Keratinocyte (primary cell): ENCODE measurements around the gene ERC2. TPM values are rescaled to one million over a fixed set of nuclear protein-coding genes. Genes with fewer than 3 reads are reported as not detected.

Experiments
- DNase-seq: peaks from one replicate; pipeline ENCODE4 v3.0.0-alpha.2; 2011; ENCODE audit warnings: low read depth, missing footprints, low spot score
- FAIRE-seq: peaks from 2 replicates; lab custom pipeline; 2011; peaks lifted over from hg19 to GRCh38; lab: Jason Lieb, UNC
- H2AFZ ChIP-seq: 2 replicates; pipeline ENCODE4 v1.6.0; 2012; ENCODE audit warnings: low read length, control low read depth, inconsistent platforms; ENCODE audit not compliant: control insufficient read depth
- H3K27ac ChIP-seq: 2 replicates; pipeline ENCODE4 v1.5.1; 2011; ENCODE audit warnings: low read length; ENCODE audit not compliant: control insufficient read depth, insufficient read depth
- H3K27me3 ChIP-seq: 3 replicates; pipeline ENCODE4 v1.6.0; 2011; ENCODE audit warnings: low read length; ENCODE audit not compliant: control insufficient read depth, insufficient read depth; ENCODE audit errors: extremely low read depth
- H3K36me3 ChIP-seq, 2 experiments: 2 replicates in 1 of 2; 3 replicates in 1 of 2; pipeline ENCODE4 v1.5.1; 2011; ENCODE audit warnings: low read length in 2 of 2, mild to moderate bottlenecking in 1 of 2; ENCODE audit not compliant: control insufficient read depth in 2 of 2, insufficient read depth in 2 of 2; ENCODE audit errors: extremely low read depth in 1 of 2
- H3K4me1 ChIP-seq: 3 replicates; pipeline ENCODE4 v1.5.1; 2011; ENCODE audit warnings: low read length; ENCODE audit not compliant: control insufficient read depth, insufficient read depth; ENCODE audit errors: extremely low read depth
- H3K4me2 ChIP-seq: 3 replicates; pipeline ENCODE4 v1.6.0; 2011; ENCODE audit warnings: low read depth, low read length; ENCODE audit not compliant: control insufficient read depth, insufficient read depth; ENCODE audit errors: extremely low read depth
- H3K4me3 ChIP-seq, 3 experiments: fragments of 200-600 bp in 1 of 3; sonication (generic) in 1 of 3; 2 replicates in 2 of 3; 3 replicates in 1 of 3; pipeline ENCODE4 v1.5.1; 2011 to 2016; ENCODE audit warnings: low read length in 3 of 3, mild to moderate bottlenecking in 3 of 3, control low read depth in 2 of 3, inconsistent platforms in 1 of 3, low read depth in 1 of 3, mixed read lengths in 1 of 3, mixed run types in 1 of 3, moderate library complexity in 1 of 3; ENCODE audit not compliant: control insufficient read depth in 2 of 3, insufficient read depth in 2 of 3; ENCODE audit errors: extremely low read depth in 1 of 3
- H3K79me2 ChIP-seq: 2 replicates; pipeline ENCODE4 v1.6.0; 2012; ENCODE audit warnings: low read length; ENCODE audit not compliant: control insufficient read depth, insufficient read depth
- H3K9ac ChIP-seq: 3 replicates; pipeline ENCODE4 v1.6.0; 2011; ENCODE audit warnings: low read length; ENCODE audit not compliant: control insufficient read depth, insufficient read depth; ENCODE audit errors: extremely low read depth
- H3K9me1 ChIP-seq: 3 replicates; pipeline ENCODE4 v1.6.0; 2011; ENCODE audit warnings: low read length; ENCODE audit not compliant: control insufficient read depth, insufficient read depth; ENCODE audit errors: extremely low read depth
- H3K9me3 ChIP-seq: 2 replicates; pipeline ENCODE4 v1.5.1; 2012; ENCODE audit warnings: low read depth, low read length; ENCODE audit not compliant: control insufficient read depth
- H4K20me1 ChIP-seq: 3 replicates; pipeline ENCODE4 v1.6.0; 2011; ENCODE audit warnings: low read length; ENCODE audit not compliant: control insufficient read depth, insufficient read depth; ENCODE audit errors: extremely low read depth
- CTCF ChIP-seq, 3 experiments: IDR thresholded peaks in 1 of 3; conservative IDR thresholded peaks in 1 of 3; optimal IDR thresholded peaks in 1 of 3; 2 replicates in 2 of 3; 3 replicates in 1 of 3; pipeline versions ENCODE3 to v1.5.1; 2011; ENCODE audit warnings: low read length in 3 of 3, mild to moderate bottlenecking in 3 of 3, moderate library complexity in 2 of 3, control low read depth in 1 of 3, inconsistent platforms in 1 of 3; ENCODE audit not compliant: insufficient read depth in 2 of 3; ENCODE audit errors: extremely low read depth in 1 of 3
- EZH2 ChIP-seq: IDR thresholded peaks from one replicate; pipeline ENCODE4 v1.6.1; 2012; ENCODE audit warnings: inconsistent platforms, mild to moderate bottlenecking, low read length, moderate library complexity
- dilution Hi-C: fragments of 300-500 bp; cut with MboI; formaldehyde crosslinking; loops from one replicate; pipeline ENCODE4 v1.7.0; 2020; ENCODE audit warnings: low sequenced_read_pairs; ENCODE audit not compliant: extremely low pct_ligation_motif_present
- polyA plus RNA-seq, 5 experiments: library from polyadenylated mRNA; depleted of rRNA in 3 of 5; stranded (reverse) in 3 of 5; stranded (forward) in 1 of 5; unstranded in 1 of 5; fragments of >200 nt; gene quantifications; 1 replicate in 1 of 5; 2 replicates in 3 of 5; 3 replicates in 1 of 5; pipeline versions ENCODE4 v1.2.1 to v1.2.3, GENCODE V29; 2011 to 2012; ENCODE audit warnings: missing spikeins in 2 of 5, low read depth in 1 of 5, low replicate concordance in 1 of 5

Gene ERC2
- polyA plus RNA-seq, 1 donor (not counting 4 experiments of a cell fraction or from before 2014, with no cell fraction given): 0.08 TPM

- dilution Hi-C loops: no loop called here
- Histone ChIP-seq H3K27me3 (peaks cover 10% of the 10 kb centered on the region), H3K79me2 (no peaks in the 10 kb centered on the region), H3K36me3 (no peaks in the 10 kb centered on the region), H3K9me1 (no peaks in the 10 kb centered on the region), H4K20me1 (no peaks in the 10 kb centered on the region), H3K4me2 (no peak overlapping the region), H2AFZ (no peak overlapping the region), H3K4me1 (no peaks in the 10 kb centered on the region), H3K9me3 (no peaks in the 10 kb centered on the region), H3K27ac (no peak overlapping the region), H3K4me3 (no peak overlapping the region), H3K9ac (no peak overlapping the region)
- DNase-seq (no peak), FAIRE-seq (no peak)
- TF ChIP-seq CTCF (optimal IDR thresholded peaks at IDR 0.05 in 1 of 3, IDR thresholded peaks at IDR 0.05 in 1 of 3, conservative IDR thresholded peaks at IDR 0.05 in 1 of 3; ENCODE audit: extremely low read depth in 1 of 3, insufficient read depth in 2 of 3, low read length in 3 of 3): no peak
Observed at GRCh38 chr3:55538158-55538557, 930.1 kb downstream of the ERC2 start.

DNA sequence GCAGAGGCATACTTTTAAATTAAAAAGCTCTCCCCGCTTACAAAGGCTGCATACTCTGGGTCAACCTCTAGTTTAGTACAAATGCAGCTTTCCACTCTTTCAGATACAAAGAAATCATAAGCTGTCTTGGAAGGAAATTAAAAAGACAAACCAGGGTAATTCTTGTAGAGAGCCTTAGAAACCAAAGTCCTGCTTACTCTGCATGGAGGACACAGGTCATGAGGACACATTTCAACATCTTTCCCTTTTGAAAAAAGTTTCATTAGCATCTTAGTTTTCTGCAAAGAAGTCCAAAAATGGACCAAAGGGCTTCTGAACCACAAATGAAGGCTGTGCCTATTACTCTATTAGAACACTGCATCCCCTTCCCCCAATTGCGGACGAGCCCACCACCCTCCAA, 930.7 kb downstream of the ERC2 start:
- peaks cover 4% of the 10 kb centered on the region for H3K27me3 ChIP-seq
- no peak for FAIRE-seq
- dilution Hi-C loops: no loop called here

More for the DNA sequence above, 930.7 kb downstream of the ERC2 start:
- no peaks in the 10 kb centered on the region for H4K20me1 ChIP-seq
- DNase-seq: no peak
- no peaks in the 10 kb centered on the region for H3K9me1 ChIP-seq
- no peaks in the 10 kb centered on the region for H3K79me2 ChIP-seq
- no peak overlapping the region for H3K4me3 ChIP-seq
- no peak for TF ChIP-seq CTCF (optimal IDR thresholded peaks at IDR 0.05 in 1 of 3, IDR thresholded peaks at IDR 0.05 in 1 of 3, conservative IDR thresholded peaks at IDR 0.05 in 1 of 3; ENCODE audit: extremely low read depth in 1 of 3, insufficient read depth in 2 of 3, low read length in 3 of 3)
- TF ChIP-seq EZH2: no peak
- no peak overlapping the region for H3K9ac ChIP-seq
- no peaks in the 10 kb centered on the region for H3K36me3 ChIP-seq
- H3K27ac ChIP-seq: no peak overlapping the region
- no peak overlapping the region for H2AFZ ChIP-seq
- no peak overlapping the region for H3K4me2 ChIP-seq
- no peaks in the 10 kb centered on the region for H3K9me3 ChIP-seq
- no peaks in the 10 kb centered on the region for H3K4me1 ChIP-seq
